Calu3 (cell line): ENCODE results near the gene ACOXL. TPM values are rescaled to one million over a fixed set of nuclear protein-coding genes. Genes with fewer than 3 reads are reported as not detected.

Experiments
- BruUV-seq: library from RNA; stranded (reverse); fragments of 400-500 nt; replicated peaks from 2 replicates; lab custom pipeline; 2021; lab: Mats Ljungman, UMichigan
- CTCF ChIA-PET: fragments of 300-600 bp; sonication (Branson Sonifier 250); formaldehyde crosslinking; loops from one replicate; lab custom pipeline; 2022; ENCODE audit warnings: antibody characterized with exemption; lab: Charles Lee
- DNase-seq: peaks from one replicate; pipeline ENCODE4 v3.0.0; 2022
- H3K27ac Mint-ChIP-seq: one replicate; pipeline ENCODE4 v1.8.0; 2022; ENCODE audit warnings: mixed read lengths; ENCODE audit not compliant: unreplicated experiment
- H3K27me3 Mint-ChIP-seq: one replicate; pipeline ENCODE4 v1.8.0; 2022; ENCODE audit warnings: mixed read lengths; ENCODE audit not compliant: unreplicated experiment
- H3K36me3 Mint-ChIP-seq: one replicate; pipeline ENCODE4 v1.8.0; 2022; ENCODE audit warnings: mild to moderate bottlenecking, moderate library complexity, mixed read lengths; ENCODE audit not compliant: insufficient read depth, unreplicated experiment
- H3K4me1 Mint-ChIP-seq: one replicate; pipeline ENCODE4 v1.8.0; 2022; ENCODE audit warnings: mild to moderate bottlenecking, low read depth, mixed read lengths; ENCODE audit not compliant: unreplicated experiment
- H3K4me3 Mint-ChIP-seq: one replicate; pipeline ENCODE4 v1.8.0; 2022; ENCODE audit warnings: mild to moderate bottlenecking, low read depth, moderate library complexity, mixed read lengths; ENCODE audit not compliant: unreplicated experiment
- H3K9me3 Mint-ChIP-seq: one replicate; pipeline ENCODE4 v1.8.0; 2022; ENCODE audit warnings: low read depth, mixed read lengths; ENCODE audit not compliant: unreplicated experiment
- intact Hi-C: fragments of 100-400 bp; cut with micrococcal nuclease; formaldehyde crosslinking; loops from one replicate; pipeline ENCODE4 v1.10.0; 2022; ENCODE audit not compliant: unreplicated experiment
- total RNA-seq: library from RNA; stranded (reverse); gene quantifications from 2 replicates; pipeline ENCODE4 v1.2.3, GENCODE V29; 2022
- TF ChIP-seq, protein P1 (sequence below): fragments of 200-600 bp; IDR thresholded peaks from one replicate; pipeline ENCODE4 v1.8.0; 2022; ENCODE audit warnings: antibody characterized with exemption; ENCODE audit not compliant: unreplicated experiment

Gene ACOXL
- total RNA-seq, 1 experiment from 2014 or later = 2.7 TPM

DNA sequence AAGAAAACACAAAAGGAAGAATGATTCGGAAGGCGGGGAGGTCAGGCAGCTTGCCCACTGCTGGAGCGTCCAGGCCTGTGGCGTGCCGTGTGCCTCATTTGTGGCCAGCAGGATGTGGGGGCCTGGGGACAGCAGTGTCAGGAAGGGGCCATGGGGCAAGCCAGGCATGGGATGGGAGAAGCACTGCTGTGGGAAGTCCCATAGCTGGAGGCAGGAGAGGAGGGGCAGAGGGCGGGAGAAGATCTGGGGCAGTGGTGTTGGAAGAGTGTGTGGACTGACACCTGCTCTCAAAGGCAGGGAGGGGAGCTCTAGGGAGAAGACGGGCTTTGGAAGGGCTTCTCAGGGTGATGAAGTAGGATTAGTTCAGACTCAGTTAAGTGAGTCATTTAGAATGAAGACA, 133.7 kb downstream of the ACOXL start:
- H3K4me3 Mint-ChIP-seq = no peak overlapping the region
- DNase-seq = no peak
- BruUV-seq = no TSS peak
- H3K4me1 Mint-ChIP-seq = peaks cover 10% of the 10 kb centered on the region
- TF ChIP-seq, protein P1, sequence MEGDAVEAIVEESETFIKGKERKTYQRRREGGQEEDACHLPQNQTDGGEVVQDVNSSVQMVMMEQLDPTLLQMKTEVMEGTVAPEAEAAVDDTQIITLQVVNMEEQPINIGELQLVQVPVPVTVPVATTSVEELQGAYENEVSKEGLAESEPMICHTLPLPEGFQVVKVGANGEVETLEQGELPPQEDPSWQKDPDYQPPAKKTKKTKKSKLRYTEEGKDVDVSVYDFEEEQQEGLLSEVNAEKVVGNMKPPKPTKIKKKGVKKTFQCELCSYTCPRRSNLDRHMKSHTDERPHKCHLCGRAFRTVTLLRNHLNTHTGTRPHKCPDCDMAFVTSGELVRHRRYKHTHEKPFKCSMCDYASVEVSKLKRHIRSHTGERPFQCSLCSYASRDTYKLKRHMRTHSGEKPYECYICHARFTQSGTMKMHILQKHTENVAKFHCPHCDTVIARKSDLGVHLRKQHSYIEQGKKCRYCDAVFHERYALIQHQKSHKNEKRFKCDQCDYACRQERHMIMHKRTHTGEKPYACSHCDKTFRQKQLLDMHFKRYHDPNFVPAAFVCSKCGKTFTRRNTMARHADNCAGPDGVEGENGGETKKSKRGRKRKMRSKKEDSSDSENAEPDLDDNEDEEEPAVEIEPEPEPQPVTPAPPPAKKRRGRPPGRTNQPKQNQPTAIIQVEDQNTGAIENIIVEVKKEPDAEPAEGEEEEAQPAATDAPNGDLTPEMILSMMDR = no peak
- H3K27ac Mint-ChIP-seq = no peak overlapping the region
- no peaks in the 10 kb centered on the region for H3K36me3 Mint-ChIP-seq
- H3K9me3 Mint-ChIP-seq = no peaks in the 10 kb centered on the region
- intact Hi-C loops = no loop called here
- H3K27me3 Mint-ChIP-seq = peaks cover 53% of the 10 kb centered on the region
- CTCF ChIA-PET = interaction anchor here (0.6 kb wide), 1 partner anchor 62 kb away, joined by 4 read pairs; no protein-coding TSS in a partner anchor

DNA sequence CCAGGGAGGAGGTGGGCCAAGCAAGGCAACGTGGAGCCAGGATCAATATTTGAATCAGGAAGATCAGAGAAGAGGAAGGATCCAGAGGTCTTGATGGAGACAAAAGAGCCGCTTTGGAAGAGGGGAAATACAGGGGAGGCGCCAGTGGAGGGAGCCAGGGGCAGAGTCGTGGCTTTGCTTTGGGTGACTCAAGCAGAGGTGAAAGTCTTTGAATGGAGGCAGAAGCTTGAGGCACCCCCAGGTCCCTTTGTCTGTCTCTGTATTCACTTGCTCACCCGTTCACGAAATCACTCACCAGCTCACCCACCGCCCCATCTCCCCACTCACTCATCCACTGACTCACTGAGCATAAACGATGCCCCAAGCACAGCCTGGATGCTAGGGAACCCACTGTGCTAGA, 134.1 kb downstream of the ACOXL start:
- TF ChIP-seq, protein P1 = no peak
- H3K36me3 Mint-ChIP-seq = no peaks in the 10 kb centered on the region
- no peak overlapping the region for H3K4me3 Mint-ChIP-seq
- BruUV-seq = no TSS peak
- H3K27ac Mint-ChIP-seq = no peak overlapping the region
- CTCF ChIA-PET = interaction anchor here (0.6 kb wide), 1 partner anchor 63 kb away, joined by 4 read pairs; no protein-coding TSS in a partner anchor
- H3K4me1 Mint-ChIP-seq = peaks cover 10% of the 10 kb centered on the region
- peaks cover 49% of the 10 kb centered on the region for H3K27me3 Mint-ChIP-seq
- no peak for DNase-seq
- no peaks in the 10 kb centered on the region for H3K9me3 Mint-ChIP-seq
- intact Hi-C loops = no loop called here

DNA sequence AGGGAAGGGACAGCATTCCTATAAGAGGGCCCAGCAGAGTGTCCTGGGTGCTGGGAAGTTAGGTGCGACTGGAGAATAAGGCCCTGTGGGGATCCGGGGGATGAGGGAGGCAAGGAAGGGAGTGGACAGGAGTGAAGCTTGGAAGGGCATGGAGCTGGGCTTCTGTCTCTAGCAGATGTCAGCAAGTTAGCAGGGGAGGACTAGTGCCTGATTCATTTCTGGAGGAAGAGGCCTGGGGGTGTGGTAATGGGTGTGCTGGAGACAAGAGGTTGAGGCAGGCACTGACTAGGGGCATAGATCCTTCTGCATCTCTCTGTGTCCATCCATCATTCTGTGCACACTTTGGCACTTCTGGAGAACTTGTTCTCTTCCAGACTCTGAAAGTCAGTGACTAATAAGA, 134.7 kb downstream of the ACOXL start:
- CTCF ChIA-PET = no interaction called here

DNA sequence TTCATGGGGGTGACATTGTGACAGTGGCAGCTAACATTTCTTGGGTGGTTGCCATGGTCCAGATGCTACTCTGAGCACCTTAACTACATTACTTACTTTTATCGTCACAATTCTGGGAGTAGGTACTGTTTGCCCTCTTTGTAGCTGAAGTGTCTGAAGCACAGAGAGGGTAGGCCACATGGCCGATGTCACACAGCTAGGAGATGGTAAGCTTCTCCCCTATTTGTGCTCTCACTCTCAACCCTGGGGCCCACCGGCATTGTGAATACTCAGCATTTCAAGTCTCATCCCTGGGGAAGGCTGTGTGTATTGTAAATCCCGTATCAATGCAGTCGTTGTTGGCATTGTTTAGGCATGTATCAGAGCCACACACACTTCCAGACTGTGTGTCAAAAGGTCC, 136.6 kb downstream of the ACOXL start:
- intact Hi-C loops = loop anchor here (2.0 kb wide), 1 partner anchor 76 kb away; no protein-coding TSS in a partner anchor
- no peak for DNase-seq
- Mint-ChIP-seq H3K27ac (no peak overlapping the region), H3K36me3 (no peaks in the 10 kb centered on the region), H3K4me3 (no peak overlapping the region), H3K9me3 (no peaks in the 10 kb centered on the region), H3K4me1 (peaks cover 10% of the 10 kb centered on the region), H3K27me3 (peaks cover 38% of the 10 kb centered on the region)
- TF ChIP-seq, protein P1 = no peak
- no TSS peak for BruUV-seq
- CTCF ChIA-PET = no interaction called here

More for the DNA sequence above, 134.7 kb downstream of the ACOXL start:
- TF ChIP-seq, protein P1 = no peak
- Mint-ChIP-seq H3K9me3 (no peaks in the 10 kb centered on the region), H3K4me3 (no peak overlapping the region), H3K36me3 (no peaks in the 10 kb centered on the region), H3K4me1 (peaks cover 10% of the 10 kb centered on the region), H3K27ac (no peak overlapping the region), H3K27me3 (peaks cover 43% of the 10 kb centered on the region)
- no peak for DNase-seq
- intact Hi-C loops = no loop called here
- no TSS peak for BruUV-seq
